Ramos (cell line): ENCODE data around the gene GAA.

ENCODE experiments used
- in situ Hi-C: fragments of 300-500 bp; cut with MboI; formaldehyde crosslinking; loops from one replicate; pipeline ENCODE4 v1.14.3; 2022; ENCODE audit warnings: low sequenced_read_pairs; ENCODE audit not compliant: unreplicated experiment

GAA gene

DNA sequence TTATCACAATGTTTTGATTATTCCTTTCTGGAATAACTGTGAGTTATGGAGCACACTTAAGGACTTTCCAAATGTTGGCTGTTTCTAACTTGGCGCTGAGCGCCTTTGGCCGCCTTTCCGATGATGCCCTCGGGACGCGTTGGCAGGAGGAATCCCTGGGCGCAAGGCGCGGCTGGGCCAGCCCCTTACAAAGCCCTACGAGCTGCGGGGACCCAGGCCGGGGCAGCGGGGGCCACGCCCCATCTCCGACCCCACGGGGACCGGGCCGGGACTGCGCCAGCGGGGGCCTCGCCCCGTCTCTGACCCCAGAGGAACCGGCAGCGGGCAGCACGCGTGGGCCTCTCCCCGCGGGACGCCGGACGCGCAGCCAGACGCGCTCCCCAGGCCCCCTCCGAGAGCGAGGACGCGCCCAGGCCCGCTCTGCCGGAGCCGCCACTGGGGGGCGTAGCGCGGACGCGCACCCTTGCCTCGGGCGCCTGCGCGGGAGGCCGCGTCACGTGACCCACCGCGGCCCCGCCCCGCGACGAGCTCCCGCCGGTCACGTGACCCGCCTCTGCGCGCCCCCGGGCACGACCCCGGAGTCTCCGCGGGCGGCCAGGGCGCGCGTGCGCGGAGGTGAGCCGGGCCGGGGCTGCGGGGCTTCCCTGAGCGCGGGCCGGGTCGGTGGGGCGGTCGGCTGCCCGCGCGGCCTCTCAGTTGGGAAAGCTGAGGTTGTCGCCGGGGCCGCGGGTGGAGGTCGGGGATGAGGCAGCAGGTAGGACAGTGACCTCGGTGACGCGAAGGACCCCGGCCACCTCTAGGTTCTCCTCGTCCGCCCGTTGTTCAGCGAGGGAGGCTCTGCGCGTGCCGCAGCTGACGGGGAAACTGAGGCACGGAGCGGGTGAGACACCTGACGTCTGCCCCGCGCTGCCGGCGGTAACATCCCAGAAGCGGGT, at the start of gene GAA:
Gene GAA (plus strand): TSS at position 571 of the 935 bp plus-strand sequence. CDS start 3,006 bp downstream, outside the sequence.
- in situ Hi-C loops: no loop called here

DNA sequence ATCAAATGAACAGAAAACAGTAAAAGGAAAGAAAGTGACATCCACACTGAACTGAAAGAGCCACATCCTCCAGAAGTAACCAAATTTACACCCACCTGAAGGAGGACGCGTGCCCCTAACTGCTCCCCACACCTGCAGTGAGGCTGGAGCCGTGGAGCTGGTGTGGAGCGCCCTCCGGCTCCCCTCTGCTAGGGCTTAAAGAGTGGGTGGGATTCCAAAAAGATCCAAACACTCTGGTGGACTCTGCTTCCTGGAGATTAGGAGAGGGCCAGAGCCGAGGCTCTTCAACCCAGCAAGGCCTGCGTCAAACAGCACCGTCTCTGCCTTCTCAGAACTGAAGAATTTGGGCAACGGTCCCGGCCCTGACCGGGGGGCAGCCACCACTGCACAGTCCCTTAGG, 49.7 kb upstream of the GAA start:
- in situ Hi-C loops: no loop called here

DNA sequence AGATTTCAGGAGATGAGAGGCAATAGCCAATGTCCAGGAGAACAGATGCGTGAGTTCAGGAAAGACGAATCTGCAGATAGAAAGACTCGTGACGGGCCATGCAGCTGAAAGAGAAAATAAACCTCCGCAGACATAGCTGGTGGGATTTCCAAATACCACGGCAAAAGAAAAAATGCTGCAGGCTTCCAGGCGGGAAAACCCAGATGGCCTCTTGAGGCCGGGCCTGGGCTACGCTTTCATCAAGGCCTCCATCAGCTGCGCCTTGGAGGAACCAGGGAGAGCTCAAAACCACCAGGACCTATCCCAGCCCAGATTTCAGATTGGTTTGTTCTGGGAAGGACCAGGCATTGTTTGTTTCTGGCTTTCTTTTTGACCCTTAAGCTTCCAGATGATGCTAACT, 48.3 kb upstream of the GAA start:
- in situ Hi-C loops: no loop called here

DNA sequence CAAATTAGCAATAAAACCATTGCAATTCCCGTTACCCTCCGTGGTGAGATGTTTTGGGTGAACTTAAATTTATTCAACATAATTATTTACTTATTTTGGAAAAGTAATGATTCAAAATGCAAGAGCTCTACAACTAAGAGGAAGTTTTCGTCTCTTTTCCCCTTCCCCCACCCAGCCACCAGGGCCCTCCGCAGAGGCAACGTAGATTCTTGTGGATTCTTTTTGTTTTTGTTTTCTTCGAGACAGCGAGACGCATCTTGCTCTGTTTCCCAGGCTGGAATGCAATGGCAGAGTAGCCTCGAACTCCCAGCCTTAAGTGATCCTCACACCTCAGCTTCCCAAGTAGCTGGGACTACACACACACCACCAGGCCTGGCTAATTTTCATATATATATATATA, 45.8 kb upstream of the GAA start:
- in situ Hi-C loops: no loop called here

DNA sequence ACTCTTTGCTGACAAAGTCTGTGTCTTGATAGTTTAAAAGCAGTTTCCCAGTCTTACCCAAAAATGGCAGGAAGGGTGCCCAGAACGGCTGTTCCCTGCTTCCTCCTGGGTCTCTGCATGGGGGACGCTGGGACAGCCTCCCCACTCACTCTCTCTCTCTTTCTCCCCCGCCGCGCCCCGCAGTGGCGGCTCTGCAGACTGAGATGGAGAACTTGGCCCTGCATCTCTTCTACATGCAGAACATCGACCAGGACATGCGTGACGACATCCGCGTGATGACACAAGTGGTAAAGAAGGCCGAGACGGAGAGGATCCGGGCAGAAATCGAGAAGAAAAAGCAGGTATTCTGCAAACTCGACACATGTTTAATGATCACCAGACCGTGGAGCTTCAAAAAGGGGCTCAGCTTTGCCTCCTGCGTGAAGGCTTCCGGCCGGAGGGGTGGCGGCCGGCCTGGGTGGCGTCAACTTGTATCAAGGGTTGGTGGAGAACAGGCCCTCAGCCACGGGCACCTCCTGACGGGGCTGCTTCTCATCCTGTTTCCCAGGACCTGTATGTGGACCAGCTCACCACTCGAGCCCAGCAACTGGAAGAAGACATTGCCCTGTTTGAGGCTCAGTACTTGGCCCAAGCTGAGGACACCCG, 42.9 kb upstream of the GAA start:
- in situ Hi-C loops: no loop called here

DNA sequence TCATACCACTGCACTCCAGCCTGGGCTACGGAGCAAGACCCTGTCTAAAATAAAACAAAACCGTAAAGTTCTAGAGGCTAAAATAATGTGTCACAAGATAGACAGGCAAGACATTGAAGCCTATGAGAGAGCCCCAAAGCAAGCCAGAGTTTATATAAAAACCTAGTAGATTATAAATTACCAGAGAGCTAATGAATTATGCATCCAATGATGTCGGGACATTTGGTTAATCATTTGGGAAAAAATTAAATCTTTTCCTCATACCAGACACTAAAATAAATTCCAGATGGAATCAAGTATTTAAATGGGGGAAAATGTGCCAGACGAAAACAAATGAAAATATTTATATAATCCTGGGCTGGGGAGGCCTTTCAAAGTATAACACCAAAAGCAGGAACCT, 40.7 kb upstream of the GAA start:
- in situ Hi-C loops: no loop called here

DNA sequence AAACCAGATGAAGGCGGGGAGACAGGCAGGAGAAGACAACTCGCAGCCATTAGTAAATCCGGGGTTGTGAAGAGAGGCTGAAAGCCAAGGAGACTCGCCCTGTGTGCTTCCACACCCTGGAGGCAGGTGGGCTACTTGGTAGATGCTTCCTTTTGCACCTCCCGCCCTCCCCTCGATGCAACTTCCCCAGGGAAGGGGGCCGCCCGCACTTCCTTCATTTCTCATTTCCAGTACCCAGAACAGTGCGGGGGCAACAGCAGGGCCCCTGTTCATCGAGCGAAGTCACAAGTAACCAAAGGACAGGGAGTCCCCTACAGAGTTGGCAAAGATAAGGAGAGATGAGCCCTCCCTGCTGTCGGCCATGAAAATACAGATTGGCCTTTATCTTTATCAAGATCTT, 40.0 kb upstream of the GAA start:
- in situ Hi-C loops: no loop called here

DNA sequence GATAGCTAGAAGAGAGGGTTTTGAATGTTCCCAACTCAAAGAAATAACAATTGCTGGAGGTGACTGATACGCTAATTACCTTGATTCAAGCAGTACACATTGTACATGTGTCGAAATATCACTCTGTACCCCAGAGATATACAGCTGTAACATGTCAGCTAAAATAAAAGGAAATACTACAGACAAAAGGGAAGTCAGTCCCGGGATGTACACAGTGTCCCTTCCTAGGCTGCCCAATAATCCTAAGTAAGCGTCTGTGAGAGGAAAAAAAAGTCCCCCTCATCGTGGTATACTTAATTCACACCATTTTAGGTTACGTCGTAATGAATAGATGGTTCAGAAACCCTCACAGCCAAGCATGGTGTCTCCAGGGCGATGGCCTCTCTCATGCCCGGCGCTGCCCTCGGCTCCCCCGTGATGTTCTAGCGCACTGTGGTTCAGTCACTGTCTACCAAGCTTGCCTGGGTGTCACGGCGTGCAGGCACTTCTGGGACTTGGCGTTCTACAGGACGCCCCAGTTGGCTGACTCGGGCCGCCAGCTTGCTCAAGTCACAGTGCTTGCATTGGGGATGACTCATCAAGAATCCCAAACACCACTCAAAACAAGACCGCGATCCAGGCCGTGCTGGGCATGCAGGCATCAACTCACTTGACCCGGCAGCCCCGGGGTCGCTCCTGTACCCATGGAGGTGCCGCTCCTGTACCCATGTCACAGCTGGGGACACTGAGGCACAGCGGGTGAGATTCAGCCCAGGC, 37.4 kb upstream of the GAA start:
- in situ Hi-C loops: no loop called here

DNA sequence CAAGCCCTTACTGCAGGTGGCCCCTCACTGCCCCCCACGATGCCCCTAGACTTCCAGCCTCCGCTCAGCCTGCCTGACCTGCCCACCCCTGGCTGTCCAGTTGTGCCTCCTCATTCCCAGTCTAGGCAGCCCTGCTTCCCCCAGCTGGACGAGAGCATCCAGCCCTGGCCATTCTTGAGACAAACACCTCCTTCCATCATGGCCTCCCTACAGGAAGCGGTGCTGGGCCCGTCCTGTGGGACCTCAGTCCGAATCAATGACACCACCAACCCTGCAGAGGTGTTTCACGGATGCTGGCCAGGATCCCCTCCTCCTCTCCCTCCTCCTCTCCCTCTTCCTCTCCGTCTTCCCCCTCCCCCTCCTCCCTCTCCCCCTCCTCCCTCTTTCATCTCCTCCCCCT, 36.7 kb upstream of the GAA start:
- in situ Hi-C loops: no loop called here

DNA sequence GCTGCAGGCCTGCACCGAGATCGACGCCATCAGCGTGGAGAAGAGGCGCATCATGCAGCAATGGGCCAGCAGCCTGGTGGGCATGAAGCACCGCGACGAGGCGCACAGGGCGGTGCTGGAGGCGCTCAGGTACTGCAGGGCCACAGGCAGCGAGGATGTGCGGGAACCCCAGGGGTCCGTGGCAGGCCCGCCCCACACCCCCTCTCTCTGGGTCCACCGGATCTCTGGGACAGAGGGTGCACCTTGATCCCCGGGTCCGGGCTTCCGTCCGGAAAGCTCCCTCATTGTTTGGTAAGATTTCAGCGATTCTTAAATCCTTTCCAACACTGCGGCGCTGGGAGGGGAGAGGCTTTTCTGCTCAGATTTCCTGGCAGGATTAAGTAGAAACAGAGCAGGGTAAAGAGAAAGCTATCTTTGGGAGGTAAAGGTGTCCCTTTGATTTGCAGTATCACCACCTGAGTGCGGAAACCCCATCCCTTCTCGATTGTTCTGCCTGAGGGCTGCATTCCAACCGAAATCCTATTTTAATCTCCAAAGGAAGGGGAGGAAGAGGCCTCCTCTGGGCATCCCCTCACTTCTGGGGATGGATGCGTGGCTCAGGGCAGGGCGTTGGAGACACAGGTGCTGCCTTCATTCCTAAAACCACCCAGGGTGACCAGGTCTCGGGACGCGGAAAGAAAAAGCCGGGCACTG, 35.8 kb upstream of the GAA start:
- in situ Hi-C loops: no loop called here

DNA sequence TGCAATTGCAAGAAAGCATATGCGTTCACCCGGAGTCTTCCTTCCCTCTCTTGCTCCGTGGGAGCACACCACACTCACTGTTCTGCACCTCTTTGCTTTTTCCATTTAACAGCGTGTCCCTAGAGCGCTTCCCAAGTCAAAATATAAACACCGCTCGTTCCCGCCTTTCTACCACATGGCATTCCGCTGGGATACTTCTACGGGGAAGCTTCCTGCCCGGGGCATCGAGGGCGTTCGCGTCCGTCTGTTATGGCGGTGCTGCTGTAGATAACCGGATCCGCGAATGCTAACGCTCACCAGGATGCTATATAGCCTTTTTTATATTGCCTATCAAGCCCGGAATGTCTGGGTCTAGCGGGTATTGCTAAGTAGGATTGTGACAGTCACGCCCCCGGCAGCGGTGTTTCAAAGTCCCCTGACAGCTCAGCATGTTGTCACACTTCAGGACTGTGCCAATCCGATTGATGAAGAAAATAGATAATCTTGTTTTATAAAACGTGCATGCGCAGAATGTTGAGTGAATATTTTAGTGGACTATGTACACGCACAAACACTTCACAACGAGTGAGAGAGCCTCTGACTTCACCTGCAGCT, 33.9 kb upstream of the GAA start:
- in situ Hi-C loops: no loop called here

DNA sequence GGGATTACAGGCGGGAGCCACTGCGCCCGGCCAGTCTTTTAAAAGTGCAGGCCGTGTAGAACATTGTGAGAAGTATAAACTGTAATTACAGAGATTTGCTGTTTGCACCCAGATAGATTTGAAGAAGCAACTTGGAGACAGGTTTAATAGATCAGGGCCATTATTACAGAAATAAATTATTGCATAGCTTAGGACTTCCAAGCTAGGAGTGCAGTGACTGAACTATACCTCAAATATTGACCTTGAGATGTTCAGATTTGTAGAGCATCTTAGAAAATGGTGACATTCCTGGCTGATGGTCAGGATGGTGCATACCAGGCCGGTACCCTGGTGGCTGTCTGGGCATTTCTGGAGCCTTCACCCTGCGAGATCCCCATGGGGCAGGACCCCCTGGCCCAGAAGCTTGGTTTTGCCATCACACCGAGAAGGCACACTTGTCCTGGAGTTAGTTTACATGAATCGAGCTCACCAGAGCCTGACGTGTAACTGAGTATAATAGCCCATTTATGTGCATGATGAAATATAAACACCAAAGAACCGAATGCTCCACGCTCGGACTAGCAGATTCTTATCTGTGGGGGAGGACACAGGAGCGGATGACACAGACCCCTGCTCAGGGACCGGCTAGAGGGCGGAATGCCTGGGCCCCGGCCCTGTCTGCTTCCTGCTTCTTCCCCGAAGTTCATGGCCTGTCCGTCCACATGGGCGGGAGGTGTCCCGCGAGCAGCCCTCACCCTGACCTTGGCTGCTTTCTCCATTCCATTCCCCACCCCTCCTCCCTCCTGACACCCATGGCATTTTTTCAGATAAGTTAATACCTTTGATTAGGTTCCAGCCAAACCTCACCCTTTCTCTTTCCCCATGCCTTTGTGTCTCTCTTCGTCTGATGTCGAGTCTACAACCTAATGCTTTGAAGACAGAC, 32.8 kb upstream of the GAA start:
- in situ Hi-C loops: no loop called here

DNA sequence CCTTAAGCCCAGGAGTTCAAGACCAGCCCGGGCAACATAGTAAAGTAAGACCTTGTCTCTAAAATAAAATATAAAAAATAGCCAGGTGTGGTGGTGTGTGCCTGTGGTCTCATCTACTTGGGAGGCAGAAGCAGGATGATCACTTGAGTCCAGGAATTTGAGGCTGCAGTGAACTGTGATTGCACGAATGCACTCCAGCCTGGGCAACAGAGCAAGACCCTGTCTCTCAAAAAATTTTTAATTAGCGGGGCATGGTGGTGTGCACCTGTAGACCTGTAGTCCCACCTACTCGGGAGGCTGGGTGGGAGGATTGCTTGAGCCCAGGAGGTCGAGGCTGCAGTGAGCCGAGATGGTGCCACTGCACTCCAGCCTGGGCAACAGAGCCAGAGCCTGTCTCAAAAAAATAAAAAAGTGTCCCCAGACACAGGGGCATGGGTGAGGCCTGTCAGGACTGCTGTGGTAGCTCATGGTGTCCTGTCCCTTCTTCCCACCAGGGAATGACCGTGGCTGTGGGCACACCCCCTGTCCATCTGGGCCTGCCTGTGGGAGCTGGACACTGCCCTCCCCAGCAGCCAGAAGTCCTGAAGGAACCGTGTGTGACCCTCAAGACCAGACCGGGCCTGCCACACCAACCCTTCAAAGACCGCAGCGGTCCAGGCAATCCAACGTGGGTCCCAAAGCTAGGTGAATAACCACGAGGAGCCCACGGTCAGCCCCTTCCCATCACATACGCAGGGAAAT, 30.8 kb upstream of the GAA start:
- in situ Hi-C loops: no loop called here

DNA sequence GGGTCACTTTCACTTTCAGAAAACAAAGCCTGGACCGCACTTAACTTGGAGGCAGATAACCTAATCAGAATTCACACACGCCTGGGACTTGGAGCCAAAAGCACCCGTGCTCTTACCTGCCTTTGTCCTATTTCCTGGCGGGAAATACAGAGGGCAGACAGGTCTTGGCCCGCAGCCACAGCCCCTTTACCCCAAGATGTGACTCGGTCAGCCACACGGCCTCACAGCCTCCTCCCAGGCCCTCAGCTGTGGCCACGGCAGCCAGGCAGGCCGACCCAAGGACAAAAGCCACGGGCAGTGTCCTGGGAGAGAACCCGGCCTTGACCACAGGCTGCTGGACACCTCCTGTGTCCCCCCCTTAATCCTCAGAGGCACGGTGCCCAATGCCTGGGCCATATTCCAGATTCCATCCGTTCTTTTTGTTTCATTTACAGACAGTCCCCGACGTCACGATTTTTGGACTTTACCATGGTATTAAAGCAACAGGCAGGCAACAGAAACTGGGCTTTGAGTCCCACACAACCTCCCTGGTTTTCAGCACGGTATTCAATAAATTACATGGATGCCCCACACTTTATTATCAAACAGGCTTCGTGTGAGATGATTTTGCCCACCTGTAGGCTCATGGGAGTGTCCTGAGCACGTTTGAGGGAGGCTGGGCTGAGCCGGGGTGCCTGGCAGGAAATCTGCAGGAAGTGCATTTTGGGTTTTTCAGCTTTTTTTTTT, 30.1 kb upstream of the GAA start:
- in situ Hi-C loops: no loop called here

DNA sequence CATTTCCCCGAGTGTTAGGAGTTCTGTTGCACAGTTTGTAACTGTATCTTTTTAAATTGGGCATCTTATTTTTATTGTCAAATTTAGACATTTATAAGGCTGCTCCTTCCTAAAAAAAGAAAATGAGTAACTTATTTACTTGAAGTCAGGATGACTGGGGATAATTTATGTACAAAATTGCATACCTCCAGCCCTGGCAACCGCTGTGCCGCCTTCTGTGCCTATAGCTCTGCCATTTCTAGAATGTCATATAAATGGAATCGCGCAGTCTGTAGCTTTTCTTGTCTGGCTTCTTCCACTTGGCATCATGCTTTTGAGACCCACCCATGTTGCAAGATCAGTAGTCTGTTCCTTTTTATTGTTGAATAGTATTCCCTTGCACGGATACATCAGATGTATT, 29.0 kb upstream of the GAA start:
- in situ Hi-C loops: no loop called here

DNA sequence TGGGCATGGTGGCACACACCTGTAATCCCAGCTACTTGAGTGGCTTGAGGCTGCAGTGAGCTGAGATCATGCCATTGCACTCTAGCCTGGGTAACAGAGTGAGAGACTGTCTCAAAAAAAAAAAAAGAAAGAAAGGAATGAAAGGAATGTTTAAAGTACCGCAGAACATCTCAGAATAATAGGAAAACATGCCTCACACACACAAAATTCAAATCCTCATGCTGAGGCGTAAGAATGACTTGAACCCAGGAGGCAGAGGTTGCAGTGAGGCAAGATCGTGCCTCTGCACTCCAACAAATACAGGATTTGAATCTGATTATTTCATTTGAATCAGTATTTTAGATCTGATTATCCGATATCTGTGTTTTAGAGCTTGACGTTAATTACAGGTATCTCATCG, 21.3 kb upstream of the GAA start:
- in situ Hi-C loops: no loop called here

DNA sequence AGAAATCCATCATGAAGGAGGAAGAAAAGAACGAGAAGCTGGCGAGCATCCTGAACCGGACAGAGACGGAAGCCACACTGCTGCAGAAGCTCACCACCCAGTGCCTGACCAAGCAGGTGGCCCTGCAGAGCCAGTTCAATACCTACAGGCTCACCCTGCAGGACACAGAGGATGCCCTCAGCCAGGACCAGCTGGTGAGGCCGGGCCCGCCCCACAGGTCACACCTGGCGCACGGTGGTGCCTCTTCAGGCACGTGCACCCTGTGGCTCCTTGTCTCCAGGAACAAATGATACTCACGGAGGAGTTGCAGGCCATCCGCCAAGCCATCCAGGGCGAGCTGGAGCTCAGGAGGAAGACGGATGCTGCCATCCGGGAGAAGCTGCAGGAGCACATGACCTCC, 19.8 kb upstream of the GAA start:
- in situ Hi-C loops: no loop called here
